Measurements from ENCODE around the gene RAET1G.
"Not testable (repeated sequence)": the region's sequence is repeated elsewhere in the genome, so short reads cannot be mapped to it uniquely, and the experiment has no call there.

Gene RAET1G

DNA sequence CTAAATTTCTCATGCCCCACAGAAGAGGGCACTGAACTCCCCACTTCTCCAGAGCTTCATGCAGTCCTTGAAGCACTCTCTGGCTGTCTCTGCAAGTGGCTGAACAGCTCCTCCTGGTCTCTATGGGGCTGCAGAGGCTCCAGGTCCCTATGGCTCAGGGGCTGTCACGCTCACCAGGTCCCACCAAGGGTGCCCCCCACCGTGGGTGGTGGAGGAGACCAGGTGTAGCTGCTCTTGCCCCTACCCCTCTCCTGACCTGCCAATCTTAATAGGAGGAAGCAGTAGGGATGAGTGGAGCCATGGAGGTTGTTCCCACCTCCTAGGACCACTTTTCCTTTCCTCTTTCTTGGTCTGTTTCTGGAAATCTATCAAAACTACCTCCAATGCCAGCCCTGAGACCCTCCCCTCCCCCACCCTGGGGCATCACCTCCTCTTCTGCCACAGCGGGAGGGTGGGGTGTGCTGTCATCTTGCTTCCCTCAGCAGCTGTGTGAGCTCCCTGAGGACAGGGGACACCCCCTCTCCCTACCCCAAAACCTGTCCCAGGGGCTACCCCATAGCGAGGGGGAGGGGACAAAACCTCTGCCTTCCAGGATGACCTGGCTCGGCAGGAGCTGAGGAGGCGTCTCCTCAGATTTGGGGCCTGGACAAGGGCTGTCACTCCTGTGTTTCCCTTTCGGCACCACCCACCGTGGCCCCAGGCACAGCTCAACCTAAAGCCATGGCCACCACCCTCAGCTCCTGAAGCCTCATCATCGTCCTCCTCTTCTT, 13.0 kb downstream of the RAET1G start:
- no peak for DNase-seq

DNA sequence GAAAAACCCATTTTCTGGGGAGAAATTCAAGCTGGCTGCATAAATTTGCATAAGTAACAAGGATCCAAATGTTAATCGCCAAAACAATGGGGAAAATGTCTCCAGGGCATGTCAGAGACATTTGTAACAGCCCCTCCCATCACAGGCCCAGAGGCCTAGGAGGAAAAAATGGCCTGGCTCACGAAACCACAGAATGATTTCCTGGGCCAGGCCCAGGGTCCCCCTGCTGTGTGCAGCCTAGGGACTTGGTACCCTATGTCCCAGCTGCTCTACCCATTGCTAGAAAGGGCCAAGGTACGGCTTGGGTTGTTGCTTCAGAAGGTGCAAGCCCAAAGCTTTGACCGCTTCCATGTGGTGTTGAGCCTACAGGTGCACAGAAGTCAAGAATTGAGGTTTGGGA, 14.4 kb downstream of the RAET1G start:
- not testable (repeated sequence) for DNase-seq

DNA sequence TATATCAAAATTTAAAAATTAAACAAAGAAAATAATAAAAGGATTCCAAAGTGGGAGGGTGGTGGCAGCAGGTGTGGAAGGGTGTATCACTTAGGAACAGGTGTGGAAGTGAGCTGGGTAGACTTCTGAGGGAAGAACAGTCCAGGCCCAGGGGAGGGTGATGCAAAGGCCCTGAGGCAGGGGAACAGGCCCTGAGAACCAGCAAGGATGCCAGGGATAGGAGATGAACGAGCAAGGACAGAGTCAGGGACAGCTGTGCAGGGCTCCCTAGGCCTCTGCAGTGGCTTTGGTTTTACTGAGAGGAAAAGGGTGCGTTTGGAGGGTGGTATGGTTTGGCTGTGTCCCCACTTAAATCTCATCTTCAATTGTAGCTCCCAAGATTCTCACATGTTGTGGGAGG, 15.6 kb downstream of the RAET1G start:
- DNase-seq: no peak

DNA sequence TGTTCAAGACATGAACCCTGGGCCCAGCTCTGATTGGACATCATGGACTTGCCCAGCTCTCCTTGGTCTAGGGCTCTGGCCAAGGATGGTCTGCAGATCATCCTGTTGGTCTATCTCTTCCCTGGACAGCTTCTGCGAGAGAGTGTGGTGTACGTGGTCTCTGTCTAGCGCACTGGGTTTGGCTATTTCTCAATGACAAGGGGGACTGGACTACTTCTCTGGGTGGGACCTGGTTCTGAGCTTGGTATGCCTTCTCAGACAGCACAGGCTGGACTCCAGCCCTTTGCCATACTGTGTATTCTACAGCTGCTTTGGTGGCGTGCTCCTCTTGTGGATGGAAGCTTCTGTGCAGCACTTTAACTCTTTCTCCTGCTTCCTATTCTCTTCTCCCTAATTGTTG, 16.5 kb downstream of the RAET1G start:
- DNase-seq: no peak

DNA sequence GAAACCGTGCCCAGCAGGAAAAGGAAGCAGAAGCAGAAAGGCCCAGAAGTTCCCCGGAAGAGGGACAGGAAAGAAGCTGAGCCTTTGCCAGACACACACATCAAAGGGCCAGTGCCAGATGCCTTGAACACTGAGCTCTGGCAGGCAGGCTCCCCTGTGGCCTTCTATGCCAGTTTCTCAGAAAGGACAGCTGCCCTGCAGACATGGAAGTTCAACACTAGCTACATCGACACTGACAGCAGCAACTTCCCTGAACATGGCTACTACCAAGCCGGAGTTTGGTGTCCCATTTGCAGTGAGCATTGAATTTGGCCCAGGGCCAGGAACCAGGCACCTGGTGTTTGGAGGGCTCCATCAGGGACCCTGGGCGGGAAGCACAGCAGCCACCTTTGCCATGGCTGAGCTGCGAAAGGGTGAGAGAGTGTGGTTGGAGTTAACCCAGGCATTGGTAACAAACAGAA, 17.0 kb downstream of the RAET1G start:
- DNase-seq: no peak

DNA sequence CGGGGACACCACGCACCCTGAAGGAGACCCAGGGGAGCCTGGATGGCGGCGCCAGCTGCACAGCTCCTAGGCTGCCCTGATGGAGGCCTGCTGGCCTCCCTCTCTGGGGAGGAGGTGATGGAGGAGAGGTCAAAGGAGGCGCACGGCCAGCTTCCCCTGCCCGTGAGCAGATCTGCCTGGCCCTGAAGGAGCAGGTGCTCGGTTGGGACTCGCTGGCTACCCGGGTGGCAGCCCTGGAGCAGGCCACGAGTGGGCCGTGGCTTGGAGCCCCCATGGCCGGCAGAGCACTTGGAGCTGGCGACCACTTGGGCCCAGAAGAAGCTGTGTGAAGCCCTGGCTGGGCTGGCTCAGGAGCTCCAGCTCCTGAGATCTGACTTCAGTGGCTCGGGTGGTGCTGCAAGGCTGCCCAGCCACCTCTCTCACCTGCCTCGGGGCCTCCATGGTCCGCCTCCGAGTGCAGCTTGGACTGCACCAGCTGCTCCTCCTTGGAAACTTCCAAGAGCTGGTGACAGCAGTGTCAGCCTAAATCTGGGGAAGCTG, 17.5 kb downstream of the RAET1G start:
- DNase-seq: no peak

DNA sequence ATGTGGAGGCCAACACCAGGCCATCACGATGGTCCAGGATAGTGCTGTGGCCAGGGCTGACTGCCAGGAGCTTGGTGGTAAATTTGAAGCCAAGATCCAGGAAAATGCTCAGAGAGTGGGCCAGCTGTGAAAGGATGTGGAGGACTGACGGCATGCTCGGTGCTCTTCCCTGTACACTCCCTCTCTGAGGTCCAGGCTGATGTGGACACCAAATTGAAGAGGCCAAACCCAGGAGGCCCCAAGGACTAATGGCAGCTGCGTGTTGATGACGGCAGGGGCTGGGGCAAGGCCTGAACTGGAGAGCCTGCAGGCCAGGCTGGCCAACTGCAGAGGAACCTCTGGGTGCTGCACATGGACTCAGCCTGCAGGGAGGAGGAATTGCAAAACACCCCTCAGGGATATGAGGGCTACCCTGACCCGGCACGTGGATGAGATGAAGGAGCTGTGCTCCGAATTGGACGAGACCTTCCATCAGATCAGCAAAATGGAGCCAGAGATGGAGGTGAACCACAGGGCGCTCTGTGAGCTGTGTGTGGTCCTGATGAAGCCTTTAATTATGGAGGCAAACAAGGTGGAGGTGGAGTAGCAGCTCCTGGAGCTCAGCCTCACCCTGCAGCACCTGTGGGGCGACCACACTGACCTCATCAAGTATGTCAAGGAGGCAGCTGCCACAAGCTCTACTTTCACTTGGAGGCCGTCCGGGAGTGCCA, 18.1 kb downstream of the RAET1G start:
- no peak for DNase-seq

DNA sequence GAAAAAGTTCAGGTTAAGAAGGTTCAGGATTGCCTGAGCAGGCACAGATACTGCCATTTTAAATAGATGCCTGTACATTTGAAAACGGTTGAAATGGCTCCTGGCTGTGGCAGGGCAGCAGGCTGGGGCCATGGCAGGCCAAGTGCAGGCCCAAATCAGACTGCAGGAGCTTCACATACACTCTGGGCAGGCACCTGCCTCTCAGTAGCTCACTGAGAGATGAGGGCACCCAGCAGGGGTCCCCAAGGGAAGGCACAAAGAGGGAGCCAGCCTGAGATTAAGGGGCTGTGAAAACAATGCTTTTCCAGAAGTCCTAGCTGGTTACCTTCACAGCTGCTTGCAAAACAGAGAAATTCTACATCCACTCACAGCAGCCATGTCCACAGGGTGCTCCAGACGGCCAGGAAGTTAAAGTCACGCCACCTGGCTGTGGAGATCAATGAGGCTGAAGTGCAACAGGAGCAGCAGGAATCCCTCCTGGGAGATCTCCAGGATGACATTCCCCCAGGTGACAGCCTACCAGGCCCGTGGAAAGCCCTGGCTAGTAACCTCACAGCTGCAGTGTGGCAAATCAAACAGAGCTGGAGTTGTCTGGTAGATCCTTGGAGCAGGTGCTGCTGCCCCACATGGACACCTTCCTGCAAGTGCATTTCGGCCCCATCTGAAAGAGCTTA, 18.8 kb downstream of the RAET1G start:
- no peak for DNase-seq

DNA sequence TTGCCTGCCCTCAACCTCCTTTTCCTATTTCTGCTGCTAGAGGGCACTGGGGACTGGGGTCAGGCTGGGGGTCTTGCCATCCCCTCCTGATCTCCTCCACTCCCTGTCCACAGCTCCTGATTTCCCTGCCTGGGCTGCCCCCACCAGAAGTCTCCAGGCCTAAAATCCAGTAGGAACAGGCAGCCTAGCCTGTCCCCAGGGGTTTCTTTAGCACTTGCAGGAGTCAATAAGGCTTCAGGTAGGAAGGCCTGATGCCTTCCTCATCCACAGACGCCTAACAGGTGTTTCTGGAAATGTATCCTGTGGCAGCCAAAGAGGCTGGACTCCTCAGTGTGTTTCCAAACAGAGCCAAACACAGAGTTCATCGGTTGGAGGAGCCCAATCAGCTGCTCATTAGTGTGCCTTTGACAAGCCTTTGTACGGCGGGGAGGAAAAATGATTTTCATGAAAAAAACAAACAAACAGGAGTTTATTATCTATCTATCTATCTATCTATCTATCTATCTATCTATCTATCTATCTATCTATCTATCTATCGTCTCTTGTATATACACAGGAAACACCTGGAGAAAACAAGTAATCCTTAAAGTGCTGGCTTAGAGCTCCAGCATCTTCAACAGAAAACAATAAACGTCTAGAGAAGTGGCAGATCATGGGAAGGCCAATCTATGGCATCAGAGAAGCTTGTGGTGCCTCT, 21.3 kb downstream of the RAET1G start:
- DNase-seq: no peak

DNA sequence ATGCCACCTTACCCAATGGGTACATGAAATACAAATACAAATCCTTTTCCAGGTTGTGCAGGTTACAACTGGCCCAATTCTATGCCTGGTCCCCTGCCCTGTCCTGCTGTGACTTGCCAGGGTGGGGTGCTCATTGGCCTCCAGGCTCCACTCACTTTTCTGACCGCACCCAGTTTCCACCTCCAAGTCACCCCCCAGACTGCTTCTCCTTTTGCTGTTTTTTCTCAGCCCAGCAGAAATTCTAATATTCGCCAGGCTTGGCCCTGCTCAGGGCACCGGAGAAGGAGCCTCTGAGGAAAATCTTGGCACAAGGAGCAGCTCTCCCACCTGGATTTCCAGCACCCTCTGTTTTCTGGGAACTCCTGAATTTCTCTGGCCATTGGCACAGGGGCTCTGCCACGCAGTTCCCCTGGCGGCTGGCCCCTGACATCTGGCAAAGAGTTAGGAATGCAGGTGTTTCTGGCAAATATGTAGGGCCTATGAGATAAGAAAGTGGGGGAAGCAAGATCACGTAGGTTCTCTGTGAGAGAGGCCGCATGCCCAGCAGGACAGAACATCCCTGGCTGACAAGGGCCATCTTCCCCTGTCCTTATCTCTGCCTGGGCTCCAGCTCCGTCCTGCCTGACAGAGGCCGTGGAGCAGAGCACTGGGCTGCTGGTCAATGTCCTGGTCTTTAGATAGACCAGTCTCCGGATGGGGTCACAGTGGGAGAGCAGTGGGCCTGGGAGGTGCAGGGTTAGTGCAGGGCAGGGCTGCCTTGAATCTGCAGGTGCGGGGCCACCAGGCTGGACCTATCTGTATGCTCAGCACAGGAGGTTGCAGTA, 22.1 kb downstream of the RAET1G start:
- no peak for DNase-seq

DNA sequence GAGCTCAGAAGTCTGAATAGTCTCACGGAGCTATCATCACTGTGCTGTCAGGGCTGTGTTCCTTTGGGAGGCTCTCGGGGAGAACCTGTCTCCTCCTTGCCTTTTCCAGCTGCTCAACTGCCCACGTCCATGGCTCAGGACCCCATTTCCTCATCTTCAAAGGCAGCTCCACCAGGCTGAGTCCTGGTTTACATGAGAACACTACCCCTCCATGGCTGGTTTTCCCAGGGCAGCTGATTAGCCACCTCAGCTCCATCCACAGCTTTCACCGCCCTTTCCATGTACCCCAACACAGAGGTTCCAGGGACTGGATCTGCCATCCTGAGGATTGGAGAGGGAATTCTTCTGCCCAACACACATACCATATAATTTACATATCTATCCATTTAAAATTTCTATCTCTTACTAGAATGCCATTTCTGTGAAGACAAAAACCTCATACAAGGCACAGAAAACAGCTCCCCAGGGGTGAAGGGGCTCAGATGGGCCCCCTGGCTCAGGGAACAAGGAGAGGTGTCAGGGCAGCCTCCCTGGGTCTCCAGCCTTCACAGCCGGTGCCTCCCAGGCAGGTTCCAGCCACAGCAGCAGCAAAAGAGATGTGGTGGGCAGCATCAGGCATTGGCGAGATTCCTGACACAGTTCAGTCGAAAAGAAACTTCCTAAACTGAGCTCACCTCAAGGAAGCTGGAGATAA, 22.8 kb downstream of the RAET1G start:
- no peak for DNase-seq

DNA sequence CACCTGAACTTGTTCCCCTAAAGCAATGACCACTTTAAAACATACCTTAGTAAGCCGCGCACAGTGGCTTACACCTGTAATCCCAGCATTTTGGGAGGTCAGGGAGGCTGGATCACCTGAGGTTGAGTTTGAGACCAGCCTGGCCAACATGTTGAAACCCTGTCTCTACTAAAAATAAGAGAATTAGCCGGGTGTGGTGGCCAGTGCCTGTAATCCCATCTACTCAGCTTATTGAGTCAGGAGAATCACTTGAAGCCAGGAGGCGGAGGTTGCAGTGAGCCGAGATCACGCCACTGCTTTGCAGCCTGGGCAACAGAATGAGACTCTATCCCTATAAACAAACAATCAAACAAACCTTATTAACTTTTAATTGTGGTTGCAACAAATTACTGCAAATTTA, 23.4 kb downstream of the RAET1G start:
- no peak for DNase-seq

DNA sequence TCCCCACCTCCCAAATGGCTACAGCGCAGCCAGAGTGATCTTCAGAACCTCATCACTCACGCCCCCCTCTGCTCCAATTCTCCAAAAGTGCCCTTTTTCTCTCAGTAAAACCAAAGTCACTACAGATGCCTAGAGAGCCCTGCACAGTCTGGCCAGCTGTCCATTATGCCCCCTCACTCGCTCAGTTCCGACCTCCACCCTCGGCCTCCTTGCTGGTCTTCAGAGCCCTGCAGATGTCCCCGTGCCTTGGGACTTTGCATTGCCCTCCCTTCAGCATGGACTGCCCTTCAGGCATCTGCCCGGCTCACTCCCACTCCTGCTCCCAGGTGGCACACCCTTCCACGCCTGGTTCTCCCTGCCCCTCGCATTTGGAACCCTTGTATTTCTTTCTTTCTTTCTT, 24.0 kb downstream of the RAET1G start:
- DNase-seq: no peak

DNA sequence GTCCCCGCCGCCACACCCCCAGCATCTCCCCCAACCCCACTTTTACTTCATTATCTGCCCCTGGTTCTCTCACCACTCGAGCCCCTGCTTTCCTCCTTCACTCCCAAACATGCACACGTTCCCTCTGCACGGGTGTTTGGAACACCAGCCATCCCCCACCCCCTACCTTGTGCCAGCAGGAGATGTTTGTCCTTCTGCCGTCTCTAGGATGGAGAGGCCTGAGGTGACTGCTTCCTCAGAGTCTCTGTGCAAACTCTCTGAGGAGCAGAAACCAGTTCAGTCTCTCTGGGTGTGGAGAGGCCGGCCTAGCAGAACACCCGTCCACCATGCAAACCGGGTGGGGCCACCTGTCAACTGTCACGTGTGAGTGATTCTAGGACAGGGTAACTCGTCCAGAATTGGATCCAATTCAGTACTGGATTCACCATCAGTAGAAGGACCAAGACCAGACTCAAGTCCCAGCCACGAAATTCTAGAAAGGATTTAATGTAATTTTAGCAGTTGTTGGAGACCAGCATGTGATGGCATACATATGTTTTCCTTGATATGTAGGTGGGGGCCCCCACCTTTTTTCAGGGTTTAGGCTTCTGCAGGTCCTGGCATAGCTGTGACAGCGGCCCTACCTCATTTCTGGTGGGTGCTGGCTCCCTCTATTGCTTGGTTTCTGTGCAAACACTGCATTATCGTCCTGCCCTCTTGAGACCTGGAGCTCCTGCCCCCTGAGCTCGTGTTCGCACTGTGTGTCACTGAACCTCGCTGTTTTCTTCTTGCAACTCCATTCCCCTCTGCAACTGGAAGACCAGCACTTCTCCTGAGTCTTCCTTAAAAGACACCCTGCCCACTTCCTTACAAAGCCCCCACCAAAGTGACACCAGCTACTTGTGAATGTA, 24.8 kb downstream of the RAET1G start, which contains the start of gene RAET1E:
Gene RAET1E, minus strand, starts transcription at position 259 of the 890 bp plus-strand sequence. CDS start 7,212 bp downstream, outside the sequence.
- DNase-seq: peak in 1 of 2 experiments; percentile 20

DNA sequence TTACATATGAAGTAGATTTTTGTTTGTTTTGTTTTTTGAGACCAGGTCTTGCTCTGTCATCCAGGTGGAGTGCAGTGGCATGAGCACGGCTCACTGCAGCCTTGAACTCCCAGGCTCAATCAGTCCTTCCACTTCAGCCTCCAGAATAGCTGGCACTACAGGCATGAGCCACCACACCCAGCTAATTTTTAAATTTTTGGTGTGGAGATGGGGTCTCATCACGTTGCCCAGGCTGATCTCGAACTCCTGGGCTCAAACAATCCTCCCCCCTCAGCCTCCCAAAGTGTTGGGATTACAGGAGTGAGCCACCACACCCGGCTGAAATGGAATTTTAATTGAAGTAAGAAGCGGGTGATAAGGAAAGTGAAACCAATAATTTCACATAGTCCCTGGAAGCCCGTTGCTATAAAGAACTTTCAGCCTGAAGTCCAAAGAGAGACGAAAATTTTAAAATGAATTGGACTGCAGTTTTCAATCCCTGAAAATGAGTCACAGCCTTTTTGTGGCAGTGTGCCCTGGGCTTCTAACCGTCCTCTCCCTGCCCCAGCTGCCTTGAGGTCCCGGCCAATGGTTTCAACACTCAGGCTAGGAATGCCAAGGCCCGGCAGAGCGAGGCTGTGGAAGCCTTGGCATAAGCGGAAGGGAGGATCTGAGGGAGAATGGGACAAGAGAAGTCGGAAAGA, 25.8 kb downstream of the RAET1G start:
- peak; percentile 14 to 53 for DNase-seq

DNA sequence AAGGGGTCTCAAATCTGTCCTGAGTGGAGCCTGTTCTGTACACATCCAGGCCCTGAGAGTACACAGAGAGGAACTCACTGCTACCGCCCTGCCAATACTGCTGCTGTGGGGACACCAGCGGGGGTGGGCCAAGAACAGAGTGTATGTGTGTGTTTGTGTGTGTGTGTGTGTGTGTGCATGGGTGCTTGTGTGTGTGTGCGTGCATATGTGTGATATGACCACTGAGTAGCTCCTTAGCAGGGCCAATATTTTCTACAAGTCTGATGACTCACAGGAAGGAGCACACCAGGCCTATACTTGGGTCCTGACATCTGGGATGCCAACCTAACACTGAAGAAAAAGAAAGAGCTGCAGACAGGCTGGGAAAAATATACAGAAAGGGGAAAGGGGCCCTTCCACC, 26.4 kb downstream of the RAET1G start:
- peak in 1 of 2 experiments; percentile 59 for DNase-seq

DNA sequence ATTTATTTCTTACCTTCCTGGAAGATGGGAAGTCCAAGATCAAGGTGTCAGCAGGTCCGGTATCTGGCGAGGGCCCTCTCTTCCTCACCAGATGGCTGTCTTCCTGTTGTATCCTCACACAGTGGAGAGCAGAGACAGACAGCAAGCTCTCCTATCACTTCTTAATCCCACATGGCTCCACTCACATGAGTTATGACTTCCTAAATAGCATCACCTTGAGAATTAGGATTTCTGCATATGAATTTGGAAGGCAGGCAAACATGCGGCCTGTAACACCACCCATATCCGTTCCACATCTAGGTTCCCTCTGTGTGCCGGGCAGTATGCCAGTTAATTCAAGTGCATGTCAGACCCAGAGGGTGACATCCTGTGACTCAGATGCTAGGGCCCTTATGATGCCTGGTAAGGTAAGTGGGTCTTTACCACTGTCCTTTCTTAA, 27.1 kb downstream of the RAET1G start:
- peak; percentile 80 to 90 for DNase-seq

DNA sequence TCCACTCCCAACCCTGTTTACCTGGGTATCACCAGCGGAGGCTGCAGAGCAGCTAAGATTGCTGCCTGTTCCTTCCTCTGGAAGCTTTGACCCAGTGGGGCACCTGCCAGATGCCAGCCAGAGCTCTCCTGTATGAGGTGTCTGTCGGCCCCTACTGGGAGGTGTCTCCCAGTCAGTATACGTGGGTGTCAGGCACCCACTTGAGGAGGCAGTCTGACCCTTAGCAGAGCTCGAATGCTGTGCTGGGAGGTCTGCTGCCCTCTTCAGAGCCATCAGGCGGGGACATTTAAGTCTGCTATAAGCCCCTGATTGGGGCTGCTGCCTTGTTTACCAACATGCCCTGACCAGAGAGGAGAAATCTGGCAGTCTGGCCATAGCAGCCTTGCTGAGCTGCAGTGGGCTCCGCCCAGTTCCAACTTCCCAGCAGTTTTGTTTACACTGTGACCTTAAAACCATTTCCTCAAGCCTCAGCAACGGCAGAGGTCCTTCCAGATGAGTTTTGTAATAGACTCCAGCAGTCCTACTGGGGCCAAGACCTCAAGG, 27.8 kb downstream of the RAET1G start:
- DNase-seq: peak in 1 of 2 experiments; percentile 53

DNA sequence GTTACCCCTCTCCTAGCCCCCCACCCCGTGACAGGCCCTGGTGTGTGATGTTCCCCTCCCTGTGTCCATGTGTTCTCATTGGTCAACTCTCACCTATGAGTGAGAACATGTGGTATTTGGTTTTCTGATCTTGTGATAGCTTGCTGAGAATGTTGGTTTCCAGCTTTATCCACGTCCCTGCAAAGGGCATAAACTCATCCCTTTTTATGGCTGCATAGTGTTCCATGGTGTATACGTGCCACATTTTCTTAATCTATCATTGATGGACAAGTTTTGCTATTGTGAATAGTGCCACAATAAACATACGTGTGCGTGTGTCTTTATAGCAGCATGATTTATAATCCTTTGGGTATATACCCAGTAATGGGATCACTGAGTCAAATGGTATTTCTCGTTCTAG, 31.1 kb downstream of the RAET1G start:
- not testable (repeated sequence) for DNase-seq

Measured in SW 1271 (cell line).